ENCODE data around the gene KIF5C. TPM values are rescaled to one million over a fixed set of nuclear protein-coding genes. Genes with fewer than 3 reads are reported as not detected.
A peak's percentile ranks its signal among the peaks of the same experiment; 100 is the strongest.

The KIF5C gene
- total RNA-seq, 2 experiments from 2014 or later = 10.2 to 11.1 TPM

GRCh38 chr2:148926291-148926961, 51.4 kb downstream of the KIF5C start:
- Mint-ChIP-seq H3K36me3 (ENCODE audit: low read depth) (peaks cover 4% of the 10 kb centered on the region), H3K27ac (peak overlapping the region; percentile 85), H3K4me3 (peak overlapping the region; percentile 77), H3K4me1 (ENCODE audit: low read depth) (peaks cover 15% of the 10 kb centered on the region), H3K9me3 (no peaks in the 10 kb centered on the region), H3K27me3 (no peaks in the 10 kb centered on the region)
- DNase-seq = peak; percentile 68
- intact Hi-C loops (cut with micrococcal nuclease) = no loop called here
- ATAC-seq = peak; percentile 88
- ChIA-PET CTCF (interaction anchor here (1.0 to 1.8 kb wide), 5 partner anchors 10 to 64 kb away, joined by 3 to 13 read pairs (median 6); partner anchors contain the start of gene KIF5C), POLR2A (no interaction called here)
- peak; percentile 77 for TF ChIP-seq CTCF (IDR thresholded peaks at IDR 0.05)

GRCh38 chr2:148926981-148927401, 52.0 kb downstream of the KIF5C start:
- peak overlapping the region; percentile 85 for H3K27ac Mint-ChIP-seq
- POLR2A ChIA-PET = no interaction called here
- intact Hi-C loops (cut with micrococcal nuclease) = no loop called here
- H3K4me1 Mint-ChIP-seq (ENCODE audit: low read depth) = peaks cover 15% of the 10 kb centered on the region
- peak overlapping the region; percentile 77 for H3K4me3 Mint-ChIP-seq
- no peak for TF ChIP-seq CTCF (IDR thresholded peaks at IDR 0.05)
- peak; percentile 45 for DNase-seq
- peak; percentile 78 for ATAC-seq
- CTCF ChIA-PET = interaction anchor here (0.7 to 1.8 kb wide), 7 partner anchors 9 to 418 kb away, joined by 3 to 13 read pairs (median 4); partner anchors contain the start of gene KIF5C
- no peaks in the 10 kb centered on the region for H3K9me3 Mint-ChIP-seq
- H3K36me3 Mint-ChIP-seq (ENCODE audit: low read depth) = peaks cover 4% of the 10 kb centered on the region
- H3K27me3 Mint-ChIP-seq = no peaks in the 10 kb centered on the region

GRCh38 chr2:148928395-148928794, 53.4 kb downstream of the KIF5C start:
- Mint-ChIP-seq H3K27ac (no peak overlapping the region), H3K36me3 (ENCODE audit: low read depth) (peaks cover 4% of the 10 kb centered on the region), H3K27me3 (no peaks in the 10 kb centered on the region), H3K4me3 (no peak overlapping the region), H3K9me3 (no peaks in the 10 kb centered on the region), H3K4me1 (ENCODE audit: low read depth) (peaks cover 15% of the 10 kb centered on the region)
- no peak for ATAC-seq
- ChIA-PET CTCF (interaction anchor here (1.8 kb wide), 1 partner anchor 62 kb away, joined by 10 read pairs; no protein-coding TSS in a partner anchor), POLR2A (no interaction called here)
- no peak for DNase-seq
- no peak for TF ChIP-seq CTCF (IDR thresholded peaks at IDR 0.05)
- intact Hi-C loops (cut with micrococcal nuclease) = no loop called here

- DNase-seq = no peak
- Mint-ChIP-seq H3K9me3 (no peaks in the 10 kb centered on the region), H3K4me3 (no peak overlapping the region), H3K4me1 (ENCODE audit: low read depth) (peaks cover 15% of the 10 kb centered on the region), H3K27me3 (no peaks in the 10 kb centered on the region), H3K27ac (no peak overlapping the region), H3K36me3 (ENCODE audit: low read depth) (peaks cover 4% of the 10 kb centered on the region)
- TF ChIP-seq CTCF (IDR thresholded peaks at IDR 0.05) = no peak
- ATAC-seq = no peak
- CTCF ChIA-PET = interaction anchor here (1.4 kb wide), 1 partner anchor 88 kb away, joined by 4 read pairs; no protein-coding TSS in a partner anchor
- intact Hi-C loops (cut with micrococcal nuclease) = no loop called here
- POLR2A ChIA-PET = no interaction called here
Measured at GRCh38 chr2:148930046-148930775, 55.2 kb downstream of the KIF5C start.

- Mint-ChIP-seq H3K36me3 (ENCODE audit: low read depth) (no peaks in the 10 kb centered on the region), H3K4me3 (no peak overlapping the region), H3K27me3 (no peaks in the 10 kb centered on the region), H3K9me3 (no peaks in the 10 kb centered on the region), H3K27ac (no peak overlapping the region), H3K4me1 (ENCODE audit: low read depth) (no peaks in the 10 kb centered on the region)
- intact Hi-C loops (cut with micrococcal nuclease) = no loop called here
- CTCF ChIA-PET = no interaction called here
- POLR2A ChIA-PET = no interaction called here
- DNase-seq = no peak
- TF ChIP-seq CTCF (IDR thresholded peaks at IDR 0.05) = no peak
- no peak for ATAC-seq
Measured at GRCh38 chr2:148932536-148932935, 57.5 kb downstream of the KIF5C start.

All from activated CD8-positive, alpha-beta T cell treated with anti-CD3 and anti-CD28 coated beads for 36 hours (primary cell).